HepG2 (cell line): Measurements from ENCODE around the gene FAM13B. TPM values are rescaled to one million over a fixed set of nuclear protein-coding genes. Genes with fewer than 3 reads are reported as not detected.

Experiments
- FOXA3 ChIP-seq: IDR thresholded peaks from 2 replicates; pipeline ENCODE4 v1.6.1; 2016; ENCODE audit warnings: missing genetic modification reagents, missing compliant biosample characterization
- GATA4 ChIP-seq: sonication (generic); IDR thresholded peaks from 2 replicates; pipeline ENCODE4 v1.6.1; 2016; ENCODE audit warnings: antibody characterized with exemption, low read depth, borderline replicate concordance
- GATAD1 ChIP-seq: IDR thresholded peaks from 2 replicates; pipeline ENCODE4 v1.6.1; 2016; ENCODE audit warnings: missing genetic modification reagents, missing compliant biosample characterization
- GATAD2A ChIP-seq: IDR thresholded peaks from 2 replicates; pipeline ENCODE4 v1.6.1; 2016
- MAX ChIP-seq: IDR thresholded peaks from 2 replicates; pipeline ENCODE4 v1.6.1; 2012; ENCODE audit warnings: inconsistent platforms
- MXI1 ChIP-seq: IDR thresholded peaks from 3 replicates; pipeline ENCODE4 v1.6.1; 2012; ENCODE audit warnings: low read depth, low read length, inconsistent platforms, borderline replicate concordance
- NCOA1 ChIP-seq: sonication (generic); formaldehyde crosslinking; IDR thresholded peaks from 2 replicates; pipeline ENCODE4 v1.9.0; 2021; ENCODE audit warnings: missing genetic modification reagents
- SMAD3 ChIP-seq: sonication (generic); formaldehyde crosslinking; IDR thresholded peaks from 2 replicates; pipeline ENCODE4 v1.4.0; 2020; ENCODE audit warnings: missing genetic modification reagents
- TEF ChIP-seq: sonication (generic); formaldehyde crosslinking; IDR thresholded peaks from 2 replicates; pipeline ENCODE4 v1.5.0; 2020; ENCODE audit warnings: missing genetic modification reagents
- ZGPAT ChIP-seq: IDR thresholded peaks from 2 replicates; pipeline ENCODE4 v1.6.1; 2016; ENCODE audit warnings: mild to moderate bottlenecking
- ZNF468 ChIP-seq: sonication (generic); formaldehyde crosslinking; IDR thresholded peaks from 2 replicates; pipeline ENCODE4 v1.8.0; 2022; ENCODE audit warnings: mild to moderate bottlenecking, moderate library complexity, missing genetic modification reagents
- ZNF678 ChIP-seq: sonication (generic); formaldehyde crosslinking; IDR thresholded peaks from 2 replicates; pipeline ENCODE4 v1.4.0; 2020; ENCODE audit warnings: mild to moderate bottlenecking, missing genetic modification reagents
- polyA plus RNA-seq, 8 experiments: library from polyadenylated mRNA; depleted of rRNA in 3 of 8; stranded (reverse) in 7 of 8; unstranded in 1 of 8; fragments of >200 nt; fragmentation: Illumina TruSeq in 4 of 8; extraction: Trizol in 4 of 8; gene quantifications; 2 replicates each; pipeline versions ENCODE4 v1.2.1 to v1.2.3, GENCODE V29; 2011 to 2016; ENCODE audit warnings: low read depth in 4 of 8, missing spikeins in 1 of 8, mixed read lengths in 1 of 8; ENCODE audit not compliant: insufficient read depth in 1 of 8
- total RNA-seq, 5 experiments: library from RNA; depleted of rRNA; stranded (reverse); fragments of >200 nt; fragmentation: Illumina TruSeq; extraction: Trizol; gene quantifications; 2 replicates each; pipeline ENCODE4 v1.2.3, GENCODE V29; 2016; ENCODE audit warnings: low read depth in 1 of 5
- TF ChIP-seq, protein P1 (sequence below): sonication (generic); formaldehyde crosslinking; IDR thresholded peaks from 2 replicates; pipeline ENCODE4 v1.5.0; 2020; ENCODE audit warnings: mild to moderate bottlenecking, missing genetic modification reagents, moderate library complexity
- TF ChIP-seq, protein P2 (sequence below): sonication (generic); formaldehyde crosslinking; IDR thresholded peaks from 2 replicates; pipeline ENCODE4 v1.4.0; 2020; ENCODE audit warnings: missing genetic modification reagents
- TF ChIP-seq, protein P3 (sequence below): sonication (generic); formaldehyde crosslinking; IDR thresholded peaks from 2 replicates; pipeline ENCODE4 v1.4.0; 2020; ENCODE audit warnings: missing genetic modification reagents, borderline replicate concordance

FAM13B gene
- total and polyA plus RNA-seq, 2 of the 13 experiments (the other 11 are each of a cell fraction or from before 2014, with no cell fraction given), result 6.9 to 11.5 TPM

DNA sequence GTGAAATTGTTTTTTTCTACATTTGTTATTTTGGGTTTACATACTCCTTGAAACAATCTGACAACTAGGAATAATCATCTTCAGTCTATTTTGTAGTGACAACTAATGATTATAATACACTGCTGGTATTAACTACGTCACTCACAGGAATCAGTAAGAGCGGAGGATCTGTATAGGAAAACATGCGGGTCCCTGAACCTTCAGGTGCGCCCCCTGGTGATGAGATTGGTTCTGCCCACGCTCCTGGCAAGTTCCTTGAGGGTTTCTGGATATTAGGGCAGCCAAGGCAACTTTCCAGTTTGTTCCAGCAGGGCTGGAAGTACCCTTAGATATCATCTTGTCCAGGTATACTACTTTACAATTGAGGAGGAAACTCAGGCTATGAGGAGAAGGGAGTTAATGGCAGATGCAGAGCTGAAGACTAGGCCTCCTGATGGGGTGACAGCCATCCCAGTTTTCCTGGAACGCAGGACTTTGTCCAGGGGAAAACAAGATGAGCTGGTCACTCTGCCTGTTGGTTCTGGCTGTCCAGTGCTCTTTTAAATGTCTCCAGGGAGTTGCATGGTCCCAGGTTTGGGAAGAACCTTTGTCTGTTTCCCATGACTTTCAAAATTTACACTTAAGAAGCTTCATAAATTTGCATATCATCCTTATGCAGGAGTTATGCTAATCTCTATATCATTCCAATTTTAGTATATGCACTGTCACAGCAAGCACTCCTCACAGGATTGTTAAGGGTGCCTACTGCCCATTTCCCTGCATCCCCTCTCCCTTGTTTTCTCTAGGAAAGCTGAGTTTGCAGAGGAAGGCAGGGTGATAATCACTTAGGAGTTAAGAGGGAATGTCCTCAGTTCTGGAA is 36.1 kb upstream of the FAM13B start (continued):
- TF ChIP-seq, protein P1, sequence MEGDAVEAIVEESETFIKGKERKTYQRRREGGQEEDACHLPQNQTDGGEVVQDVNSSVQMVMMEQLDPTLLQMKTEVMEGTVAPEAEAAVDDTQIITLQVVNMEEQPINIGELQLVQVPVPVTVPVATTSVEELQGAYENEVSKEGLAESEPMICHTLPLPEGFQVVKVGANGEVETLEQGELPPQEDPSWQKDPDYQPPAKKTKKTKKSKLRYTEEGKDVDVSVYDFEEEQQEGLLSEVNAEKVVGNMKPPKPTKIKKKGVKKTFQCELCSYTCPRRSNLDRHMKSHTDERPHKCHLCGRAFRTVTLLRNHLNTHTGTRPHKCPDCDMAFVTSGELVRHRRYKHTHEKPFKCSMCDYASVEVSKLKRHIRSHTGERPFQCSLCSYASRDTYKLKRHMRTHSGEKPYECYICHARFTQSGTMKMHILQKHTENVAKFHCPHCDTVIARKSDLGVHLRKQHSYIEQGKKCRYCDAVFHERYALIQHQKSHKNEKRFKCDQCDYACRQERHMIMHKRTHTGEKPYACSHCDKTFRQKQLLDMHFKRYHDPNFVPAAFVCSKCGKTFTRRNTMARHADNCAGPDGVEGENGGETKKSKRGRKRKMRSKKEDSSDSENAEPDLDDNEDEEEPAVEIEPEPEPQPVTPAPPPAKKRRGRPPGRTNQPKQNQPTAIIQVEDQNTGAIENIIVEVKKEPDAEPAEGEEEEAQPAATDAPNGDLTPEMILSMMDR (CRISPR knock-in tag), result peak; percentile 83
- no peak for TF ChIP-seq MXI1
- TF ChIP-seq ZNF468 (CRISPR knock-in tag), result no peak
- peak; percentile 35; the same call in 1 of the 2 replicates for TF ChIP-seq GATAD2A (CRISPR knock-in tag)
- no peak for TF ChIP-seq ZNF678
- TF ChIP-seq GATAD1 (CRISPR knock-in tag), result 0 out of 2 replicates have a peak, but pooled peaks have one; percentile 15
- no peak for TF ChIP-seq NCOA1 (CRISPR knock-in tag)
- no peak for TF ChIP-seq TEF (CRISPR knock-in tag)
- 0 out of 2 replicates have a peak, but pooled peaks have one; percentile 36 for TF ChIP-seq SMAD3 (CRISPR knock-in tag)
- TF ChIP-seq, protein P2, sequence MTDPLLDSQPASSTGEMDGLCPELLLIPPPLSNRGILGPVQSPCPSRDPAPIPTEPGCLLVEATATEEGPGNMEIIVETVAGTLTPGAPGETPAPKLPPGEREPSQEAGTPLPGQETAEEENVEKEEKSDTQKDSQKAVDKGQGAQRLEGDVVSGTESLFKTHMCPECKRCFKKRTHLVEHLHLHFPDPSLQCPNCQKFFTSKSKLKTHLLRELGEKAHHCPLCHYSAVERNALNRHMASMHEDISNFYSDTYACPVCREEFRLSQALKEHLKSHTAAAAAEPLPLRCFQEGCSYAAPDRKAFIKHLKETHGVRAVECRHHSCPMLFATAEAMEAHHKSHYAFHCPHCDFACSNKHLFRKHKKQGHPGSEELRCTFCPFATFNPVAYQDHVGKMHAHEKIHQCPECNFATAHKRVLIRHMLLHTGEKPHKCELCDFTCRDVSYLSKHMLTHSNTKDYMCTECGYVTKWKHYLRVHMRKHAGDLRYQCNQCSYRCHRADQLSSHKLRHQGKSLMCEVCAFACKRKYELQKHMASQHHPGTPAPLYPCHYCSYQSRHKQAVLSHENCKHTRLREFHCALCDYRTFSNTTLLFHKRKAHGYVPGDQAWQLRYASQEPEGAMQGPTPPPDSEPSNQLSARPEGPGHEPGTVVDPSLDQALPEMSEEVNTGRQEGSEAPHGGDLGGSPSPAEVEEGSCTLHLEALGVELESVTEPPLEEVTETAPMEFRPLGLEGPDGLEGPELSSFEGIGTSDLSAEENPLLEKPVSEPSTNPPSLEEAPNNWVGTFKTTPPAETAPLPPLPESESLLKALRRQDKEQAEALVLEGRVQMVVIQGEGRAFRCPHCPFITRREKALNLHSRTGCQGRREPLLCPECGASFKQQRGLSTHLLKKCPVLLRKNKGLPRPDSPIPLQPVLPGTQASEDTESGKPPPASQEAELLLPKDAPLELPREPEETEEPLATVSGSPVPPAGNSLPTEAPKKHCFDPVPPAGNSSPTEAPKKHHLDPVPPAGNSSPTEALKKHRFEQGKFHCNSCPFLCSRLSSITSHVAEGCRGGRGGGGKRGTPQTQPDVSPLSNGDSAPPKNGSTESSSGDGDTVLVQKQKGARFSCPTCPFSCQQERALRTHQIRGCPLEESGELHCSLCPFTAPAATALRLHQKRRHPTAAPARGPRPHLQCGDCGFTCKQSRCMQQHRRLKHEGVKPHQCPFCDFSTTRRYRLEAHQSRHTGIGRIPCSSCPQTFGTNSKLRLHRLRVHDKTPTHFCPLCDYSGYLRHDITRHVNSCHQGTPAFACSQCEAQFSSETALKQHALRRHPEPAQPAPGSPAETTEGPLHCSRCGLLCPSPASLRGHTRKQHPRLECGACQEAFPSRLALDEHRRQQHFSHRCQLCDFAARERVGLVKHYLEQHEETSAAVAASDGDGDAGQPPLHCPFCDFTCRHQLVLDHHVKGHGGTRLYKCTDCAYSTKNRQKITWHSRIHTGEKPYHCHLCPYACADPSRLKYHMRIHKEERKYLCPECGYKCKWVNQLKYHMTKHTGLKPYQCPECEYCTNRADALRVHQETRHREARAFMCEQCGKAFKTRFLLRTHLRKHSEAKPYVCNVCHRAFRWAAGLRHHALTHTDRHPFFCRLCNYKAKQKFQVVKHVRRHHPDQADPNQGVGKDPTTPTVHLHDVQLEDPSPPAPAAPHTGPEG (CRISPR knock-in tag), result no peak
- no peak for TF ChIP-seq MAX
- 0 out of 2 replicates have a peak, but pooled peaks have one; percentile 22 for TF ChIP-seq ZGPAT (CRISPR knock-in tag)
- TF ChIP-seq, protein P3, sequence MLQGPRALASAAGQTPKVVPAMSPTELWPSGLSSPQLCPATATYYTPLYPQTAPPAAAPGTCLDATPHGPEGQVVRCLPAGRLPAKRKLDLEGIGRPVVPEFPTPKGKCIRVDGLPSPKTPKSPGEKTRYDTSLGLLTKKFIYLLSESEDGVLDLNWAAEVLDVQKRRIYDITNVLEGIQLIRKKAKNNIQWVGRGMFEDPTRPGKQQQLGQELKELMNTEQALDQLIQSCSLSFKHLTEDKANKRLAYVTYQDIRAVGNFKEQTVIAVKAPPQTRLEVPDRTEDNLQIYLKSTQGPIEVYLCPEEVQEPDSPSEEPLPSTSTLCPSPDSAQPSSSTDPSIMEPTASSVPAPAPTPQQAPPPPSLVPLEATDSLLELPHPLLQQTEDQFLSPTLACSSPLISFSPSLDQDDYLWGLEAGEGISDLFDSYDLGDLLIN (CRISPR knock-in tag), result no peak
- no peak for TF ChIP-seq GATA4
- 0 out of 2 replicates have a peak, but pooled peaks have one; percentile 33 for TF ChIP-seq FOXA3 (CRISPR knock-in tag)
